Measurements from ENCODE around the gene TKTL1.
A peak's percentile ranks its signal among the peaks of the same experiment; 100 is the strongest.

Gene TKTL1

DNA sequence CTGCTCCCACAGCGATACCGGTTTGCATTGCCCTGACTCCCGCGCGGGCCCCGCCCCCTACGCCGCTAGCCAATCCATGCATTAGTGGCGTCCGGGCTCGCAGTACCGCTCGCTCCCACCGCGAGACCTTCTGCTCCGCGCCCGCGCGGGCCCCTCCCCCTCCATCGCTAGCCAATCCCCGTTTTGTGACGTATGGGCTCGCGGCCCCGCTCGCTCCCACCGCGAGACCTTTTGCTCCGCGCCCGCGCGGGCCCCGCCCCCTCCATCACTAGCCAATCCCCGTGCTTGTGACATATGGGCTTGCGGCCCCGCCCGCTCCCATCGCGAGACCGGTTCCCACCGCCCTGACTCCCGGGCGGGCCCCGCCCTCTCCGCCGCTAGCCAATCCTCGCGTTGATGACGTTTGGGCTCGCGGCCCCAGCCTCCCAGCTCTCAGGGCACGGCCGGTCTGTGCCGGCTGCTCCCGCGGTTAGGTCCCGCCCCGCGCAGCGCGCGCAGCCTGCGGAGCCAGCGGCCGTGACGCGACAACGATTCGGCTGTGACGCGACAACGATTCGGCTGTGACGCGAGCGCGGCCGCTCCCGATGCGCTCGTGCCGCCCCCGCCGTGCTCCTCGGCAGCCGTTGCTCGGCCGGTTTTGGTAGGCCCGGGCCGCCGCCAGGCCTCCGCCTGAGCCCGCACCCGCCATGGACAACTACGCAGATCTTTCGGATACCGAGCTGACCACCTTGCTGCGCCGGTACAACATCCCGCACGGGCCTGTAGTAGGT, 83.4 kb downstream of the TKTL1 start, which contains the start of gene EMD:
EMD (plus strand) TSS at position 497 of the 770 bp plus-strand sequence; CDS start at position 687, 190 bp downstream.
- DNase-seq = peak; percentile 100

GRCh38 chrX:154379569-154379951, 84.0 kb downstream of the TKTL1 start:
- DNase-seq = no peak
